T-helper 1 cell treated with Interleukin-12 subunit alpha and Interleukin-12 subunit beta and Interleukin-4 antibody, amounts not matched to agents 30 μg/mL and 1 μg/mL, for 36 hours (primary cell): ENCODE measurements around the gene STK10.

ENCODE experiments used
- H3K27ac Mint-ChIP-seq: one replicate; pipeline ENCODE4 v1.8.0; 2021; ENCODE audit warnings: mild to moderate bottlenecking, mixed read lengths
- H3K27me3 Mint-ChIP-seq: one replicate; pipeline ENCODE4 v1.8.0; 2021; ENCODE audit warnings: low read depth, mixed read lengths
- H3K36me3 Mint-ChIP-seq: one replicate; pipeline ENCODE4 v1.8.0; 2021; ENCODE audit warnings: low read depth, mixed read lengths
- H3K4me1 Mint-ChIP-seq: one replicate; pipeline ENCODE4 v1.8.0; 2021; ENCODE audit warnings: low read depth, mixed read lengths
- H3K4me3 Mint-ChIP-seq: one replicate; pipeline ENCODE4 v1.8.0; 2021; ENCODE audit warnings: mild to moderate bottlenecking, moderate library complexity, mixed read lengths
- H3K9me3 Mint-ChIP-seq: one replicate; pipeline ENCODE4 v1.8.0; 2021; ENCODE audit warnings: mixed read lengths

STK10 gene

DNA sequence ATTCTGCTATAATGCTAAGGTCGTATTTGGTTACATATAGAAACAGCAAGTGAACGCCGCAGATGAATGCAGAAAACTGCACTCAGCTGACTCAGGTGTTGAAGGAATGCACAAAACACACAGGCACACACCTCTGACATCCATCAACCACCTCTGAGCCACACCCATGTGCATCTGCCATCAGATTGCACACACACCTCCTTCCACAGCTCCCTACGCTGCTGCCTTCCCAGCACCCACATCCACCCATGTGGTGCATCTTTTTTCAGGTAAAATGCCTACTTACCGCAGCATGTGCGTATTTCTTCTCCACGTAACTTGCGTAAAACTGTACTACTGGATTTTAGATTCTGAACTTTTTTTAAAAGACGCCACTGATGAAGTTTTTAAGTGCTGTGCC lies 7.1 kb downstream of the STK10 start:
- Mint-ChIP-seq H3K27ac (peak overlapping the region; percentile 74), H3K4me1 (peaks cover 68% of the 10 kb centered on the region), H3K4me3 (peak overlapping the region; percentile 47), H3K27me3 (no peaks in the 10 kb centered on the region), H3K9me3 (no peaks in the 10 kb centered on the region), H3K36me3 (peaks cover 41% of the 10 kb centered on the region)

DNA sequence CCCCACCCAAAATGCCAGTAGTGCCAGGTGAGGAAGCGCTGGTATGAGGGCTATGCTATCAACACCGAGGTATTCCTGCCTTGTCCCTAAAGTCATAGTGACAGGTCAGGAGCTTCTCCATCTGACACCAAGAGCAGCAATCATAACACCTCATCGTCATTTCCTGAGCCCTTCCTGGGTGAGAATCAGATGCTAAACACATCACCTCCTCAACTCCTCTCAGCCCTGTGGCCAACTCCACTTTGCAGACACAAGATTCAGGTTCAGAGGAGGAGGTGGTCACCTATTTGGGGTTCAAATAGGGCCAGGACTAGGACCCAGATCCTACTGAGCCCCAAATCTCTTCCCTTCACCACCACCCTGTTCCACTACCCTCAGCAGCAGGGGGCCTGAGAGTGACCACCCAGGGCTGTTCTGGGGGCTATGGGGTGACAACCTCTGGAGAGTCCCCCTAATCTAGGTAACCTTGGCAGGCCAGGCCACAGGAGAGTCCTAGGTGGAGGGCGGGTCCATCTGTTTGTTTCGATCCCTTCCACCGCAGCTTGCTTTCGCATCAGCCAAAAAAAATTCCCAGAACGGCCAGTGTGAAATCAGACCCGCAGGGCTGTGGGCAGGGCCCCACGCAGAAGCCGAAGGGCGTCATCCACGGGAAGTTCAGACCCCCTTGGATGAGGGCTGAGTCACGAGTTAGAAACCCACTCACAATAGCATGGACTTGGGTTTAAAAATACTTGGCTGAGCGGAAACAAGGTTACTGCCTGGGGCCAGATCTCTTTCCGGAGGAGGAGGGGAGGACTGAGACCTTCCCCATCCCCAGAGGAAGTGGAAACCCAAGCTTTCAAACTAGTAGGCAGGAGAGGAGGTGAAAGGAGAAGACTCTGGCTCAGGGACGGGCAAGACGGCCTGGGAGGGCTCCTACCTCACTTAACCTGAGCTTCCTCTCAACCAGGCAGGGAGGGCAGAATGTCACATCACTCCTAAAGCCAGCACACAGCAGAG lies 8.7 kb downstream of the STK10 start:
- no peaks in the 10 kb centered on the region for H3K9me3 Mint-ChIP-seq
- H3K4me1 Mint-ChIP-seq: peaks cover 71% of the 10 kb centered on the region
- H3K36me3 Mint-ChIP-seq: peaks cover 30% of the 10 kb centered on the region
- no peaks in the 10 kb centered on the region for H3K27me3 Mint-ChIP-seq
- H3K4me3 Mint-ChIP-seq: peak overlapping the region; percentile 90
- H3K27ac Mint-ChIP-seq: peak overlapping the region; percentile 99

DNA sequence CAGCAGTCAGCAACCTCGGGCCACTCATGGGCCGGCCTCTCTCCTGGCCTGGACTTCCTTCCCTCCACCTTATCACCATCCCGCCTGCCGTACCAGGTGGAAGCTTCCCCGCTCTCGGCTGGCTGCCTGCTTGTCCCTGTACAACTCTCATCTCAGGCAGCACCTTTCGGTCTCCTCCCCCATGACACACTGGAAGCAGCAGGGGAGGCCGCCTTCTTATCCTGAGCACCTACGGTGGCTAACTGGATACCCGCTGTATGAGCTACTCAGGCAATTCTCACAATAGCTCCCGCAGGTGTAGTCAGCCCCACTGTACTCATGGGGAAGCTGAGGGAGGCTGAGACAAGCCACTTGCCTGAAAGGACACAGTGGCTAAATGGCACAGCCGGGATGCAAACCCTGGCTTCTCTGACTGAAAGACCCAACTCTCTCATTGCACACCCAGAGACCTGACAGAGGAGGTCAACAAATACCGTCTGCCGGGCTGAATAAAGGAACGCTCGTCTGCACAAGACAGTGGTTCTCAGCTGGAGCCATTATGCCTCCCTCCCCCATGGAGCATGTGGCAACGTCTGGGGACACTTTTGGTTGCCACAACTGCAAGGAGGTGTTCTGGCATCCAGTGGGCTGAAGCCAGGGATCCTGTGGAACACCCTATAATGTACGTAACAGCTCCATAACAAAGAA lies 9.6 kb downstream of the STK10 start:
- H3K27me3 Mint-ChIP-seq: no peaks in the 10 kb centered on the region
- peak overlapping the region; percentile 90 for H3K4me3 Mint-ChIP-seq
- H3K27ac Mint-ChIP-seq: peak overlapping the region; percentile 99
- peaks cover 36% of the 10 kb centered on the region for H3K36me3 Mint-ChIP-seq
- no peaks in the 10 kb centered on the region for H3K9me3 Mint-ChIP-seq
- H3K4me1 Mint-ChIP-seq: peaks cover 73% of the 10 kb centered on the region

DNA sequence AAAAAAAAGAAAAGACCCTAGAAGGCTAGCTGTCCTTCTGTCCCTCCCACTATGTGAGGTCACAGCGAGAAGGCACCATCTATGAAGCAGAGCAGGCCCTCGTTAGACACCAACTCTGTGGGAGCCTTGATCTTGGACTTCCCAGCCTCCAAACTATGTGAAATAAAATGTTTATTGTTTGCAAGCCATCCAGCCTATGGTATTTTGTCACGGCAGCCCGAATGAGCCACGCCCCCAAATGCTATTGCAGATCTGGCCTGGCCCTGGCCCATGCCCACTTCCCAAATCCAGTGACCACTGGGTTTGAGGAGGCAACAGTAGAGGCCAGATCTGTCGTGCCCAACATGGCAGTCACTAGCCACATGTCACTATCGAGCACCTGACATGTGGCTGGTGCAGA lies 10.8 kb downstream of the STK10 start:
- Mint-ChIP-seq H3K4me1 (peaks cover 74% of the 10 kb centered on the region), H3K4me3 (peak overlapping the region; percentile 90), H3K27ac (peak overlapping the region; percentile 99), H3K36me3 (peaks cover 36% of the 10 kb centered on the region), H3K27me3 (no peaks in the 10 kb centered on the region), H3K9me3 (no peaks in the 10 kb centered on the region)

DNA sequence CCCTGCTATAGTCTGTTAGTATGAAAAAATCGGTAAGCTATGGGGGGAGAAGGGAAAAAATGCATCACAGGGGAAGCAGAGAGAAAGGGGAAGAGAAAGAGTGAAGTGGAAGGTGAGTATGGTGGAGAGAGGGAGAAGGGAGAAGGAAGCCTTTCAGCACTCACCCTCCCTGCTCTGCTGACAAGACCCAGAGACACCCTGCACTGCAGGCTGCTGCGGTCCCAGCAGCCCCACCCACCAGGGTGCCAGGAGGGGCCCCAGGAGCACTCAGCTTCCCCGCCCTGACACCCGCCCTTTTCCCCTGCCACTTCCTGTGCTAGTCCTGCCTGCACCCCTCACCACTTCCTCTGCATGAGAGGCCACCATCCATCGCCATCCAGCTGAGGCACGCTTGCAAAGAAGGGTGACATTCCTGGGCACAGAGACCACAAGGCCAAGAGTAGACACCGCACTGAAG lies 12.7 kb downstream of the STK10 start:
- H3K27me3 Mint-ChIP-seq: no peaks in the 10 kb centered on the region
- H3K4me1 Mint-ChIP-seq: peaks cover 79% of the 10 kb centered on the region
- peaks cover 36% of the 10 kb centered on the region for H3K36me3 Mint-ChIP-seq
- no peaks in the 10 kb centered on the region for H3K9me3 Mint-ChIP-seq
- H3K27ac Mint-ChIP-seq: peak overlapping the region; percentile 91
- H3K4me3 Mint-ChIP-seq: peak overlapping the region; percentile 90

DNA sequence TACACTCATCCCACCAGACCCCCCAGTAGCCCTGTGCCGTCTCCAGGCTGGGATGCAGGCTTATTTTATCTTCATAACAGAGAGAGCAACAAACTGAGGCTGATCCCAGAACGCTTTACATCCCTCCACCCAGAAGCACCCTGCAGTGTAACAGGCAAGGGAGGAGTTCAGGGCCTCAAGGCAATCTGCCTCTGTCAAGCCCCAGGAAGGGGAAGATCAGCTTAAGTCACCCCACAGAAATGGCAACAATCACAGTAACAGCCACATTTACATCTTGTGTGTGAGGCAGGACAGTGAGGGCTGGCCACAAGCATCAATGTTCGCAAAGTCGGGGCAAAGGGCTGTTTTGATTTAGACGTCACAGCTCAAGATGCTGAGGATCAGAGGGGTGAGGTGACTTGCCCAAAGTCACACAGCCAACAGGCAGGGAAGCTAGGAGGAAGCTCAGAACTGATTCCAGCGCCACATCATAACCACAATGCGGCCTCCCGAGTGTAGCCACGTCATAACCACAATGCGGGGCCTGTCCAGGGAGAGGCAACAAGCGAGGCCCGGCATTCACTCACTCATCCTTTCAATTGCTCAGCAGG lies 14.4 kb downstream of the STK10 start:
- Mint-ChIP-seq H3K27me3 (no peaks in the 10 kb centered on the region), H3K36me3 (peaks cover 43% of the 10 kb centered on the region), H3K9me3 (no peaks in the 10 kb centered on the region), H3K27ac (peak overlapping the region; percentile 91), H3K4me1 (peaks cover 79% of the 10 kb centered on the region), H3K4me3 (peak overlapping the region; percentile 90)

DNA sequence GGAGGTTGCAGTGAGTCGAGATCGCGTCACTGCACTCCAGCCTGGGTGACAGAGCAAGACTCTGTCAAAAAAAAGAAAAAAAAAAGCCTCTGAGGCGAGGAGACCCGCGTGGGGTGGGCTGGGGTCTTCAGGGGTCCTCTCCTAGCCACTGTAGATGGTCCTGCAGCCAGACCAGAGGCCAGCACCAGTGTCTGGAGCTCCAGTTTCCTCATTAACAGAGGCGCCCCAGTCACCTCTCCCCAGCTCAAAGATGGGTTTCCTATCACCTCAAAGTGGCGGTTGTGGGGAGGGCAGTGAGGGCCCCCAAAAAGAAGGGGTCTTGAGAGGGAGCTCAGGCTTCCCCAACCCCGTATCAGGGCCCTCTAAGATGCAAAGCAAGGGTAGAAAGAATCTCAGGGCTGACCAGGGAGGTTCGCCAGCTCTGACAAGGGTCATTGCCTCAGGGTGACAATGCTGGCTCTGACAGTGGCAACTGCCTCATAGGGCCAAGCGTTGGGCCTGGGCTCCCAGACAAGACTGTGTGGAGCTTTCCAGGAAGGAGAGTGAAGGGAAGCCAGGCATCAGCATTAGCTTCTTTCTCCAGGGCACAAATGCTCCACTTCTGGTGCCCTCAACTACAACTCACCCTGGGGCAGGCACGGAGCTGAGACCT lies 15.0 kb downstream of the STK10 start:
- peak overlapping the region; percentile 91 for H3K27ac Mint-ChIP-seq
- H3K36me3 Mint-ChIP-seq: peaks cover 39% of the 10 kb centered on the region
- no peaks in the 10 kb centered on the region for H3K27me3 Mint-ChIP-seq
- H3K4me1 Mint-ChIP-seq: peaks cover 73% of the 10 kb centered on the region
- no peaks in the 10 kb centered on the region for H3K9me3 Mint-ChIP-seq
- H3K4me3 Mint-ChIP-seq: peak overlapping the region; percentile 90

DNA sequence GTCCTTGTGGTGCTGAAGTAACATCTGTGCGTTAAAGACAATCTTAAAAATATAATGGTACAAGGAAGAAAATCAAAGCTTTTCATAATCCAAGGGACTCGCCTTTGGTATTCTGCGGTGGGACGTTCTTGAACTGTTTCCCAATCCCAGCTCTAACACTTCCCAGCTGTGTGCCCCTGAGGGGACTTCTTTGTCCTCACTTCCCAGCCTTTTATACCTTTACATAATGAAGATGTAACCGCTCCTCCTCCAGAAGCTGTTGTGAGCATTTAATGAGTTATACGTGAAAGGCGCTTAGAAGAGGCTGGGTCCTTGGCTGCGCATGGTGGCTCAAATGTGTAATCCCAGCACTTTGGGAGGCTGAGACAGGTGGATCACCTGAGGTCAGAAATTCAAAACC lies 16.9 kb downstream of the STK10 start:
- no peak overlapping the region for H3K4me3 Mint-ChIP-seq
- no peak overlapping the region for H3K27ac Mint-ChIP-seq
- H3K9me3 Mint-ChIP-seq: no peaks in the 10 kb centered on the region
- no peaks in the 10 kb centered on the region for H3K27me3 Mint-ChIP-seq
- H3K36me3 Mint-ChIP-seq: peaks cover 32% of the 10 kb centered on the region
- H3K4me1 Mint-ChIP-seq: peaks cover 64% of the 10 kb centered on the region

DNA sequence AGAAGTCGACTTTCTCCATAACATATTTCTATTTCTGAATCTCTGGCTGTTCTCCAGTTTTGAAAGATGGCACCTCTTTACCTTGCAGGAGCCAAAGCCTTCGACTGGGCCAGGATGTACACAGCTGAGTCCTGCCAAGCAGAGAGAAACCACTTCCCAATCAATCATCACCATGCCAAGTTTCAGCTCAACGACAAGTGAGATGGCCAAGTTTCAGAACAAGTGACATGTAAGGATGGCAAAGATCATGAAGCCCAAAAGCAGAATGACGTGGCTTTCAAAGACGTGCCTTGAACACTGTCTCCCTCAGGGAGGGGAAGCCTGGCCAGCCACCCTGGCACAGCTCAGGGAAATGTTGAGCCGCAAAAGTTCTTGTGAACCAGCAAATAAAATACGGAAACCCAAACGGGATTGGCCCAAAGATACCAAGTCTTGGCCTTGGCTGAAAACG lies 17.7 kb downstream of the STK10 start:
- Mint-ChIP-seq H3K27ac (peak overlapping the region; percentile 43), H3K27me3 (no peaks in the 10 kb centered on the region), H3K4me3 (no peak overlapping the region), H3K36me3 (peaks cover 30% of the 10 kb centered on the region), H3K9me3 (no peaks in the 10 kb centered on the region), H3K4me1 (peaks cover 56% of the 10 kb centered on the region)

DNA sequence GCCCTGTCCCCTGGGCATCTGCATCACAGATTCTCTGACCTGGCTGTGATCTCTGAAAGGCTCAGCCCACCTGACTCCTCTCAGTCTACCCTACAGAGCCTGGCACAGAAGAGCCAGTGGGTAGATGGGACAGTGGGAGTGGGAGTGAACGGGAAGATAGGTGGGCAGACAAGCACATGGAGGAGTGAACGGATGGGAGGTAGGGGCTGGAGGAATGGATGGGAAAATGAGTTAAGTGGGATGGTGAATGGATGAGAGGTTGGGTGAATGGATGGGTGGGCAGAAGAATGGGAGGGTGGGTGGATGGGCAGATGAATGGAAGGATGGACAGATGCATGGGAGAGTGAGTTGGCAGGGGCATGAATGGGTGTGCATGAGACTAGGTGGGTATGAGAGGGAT lies 18.8 kb downstream of the STK10 start:
- no peak overlapping the region for H3K4me3 Mint-ChIP-seq
- no peaks in the 10 kb centered on the region for H3K9me3 Mint-ChIP-seq
- peak overlapping the region; percentile 20 for H3K27ac Mint-ChIP-seq

DNA sequence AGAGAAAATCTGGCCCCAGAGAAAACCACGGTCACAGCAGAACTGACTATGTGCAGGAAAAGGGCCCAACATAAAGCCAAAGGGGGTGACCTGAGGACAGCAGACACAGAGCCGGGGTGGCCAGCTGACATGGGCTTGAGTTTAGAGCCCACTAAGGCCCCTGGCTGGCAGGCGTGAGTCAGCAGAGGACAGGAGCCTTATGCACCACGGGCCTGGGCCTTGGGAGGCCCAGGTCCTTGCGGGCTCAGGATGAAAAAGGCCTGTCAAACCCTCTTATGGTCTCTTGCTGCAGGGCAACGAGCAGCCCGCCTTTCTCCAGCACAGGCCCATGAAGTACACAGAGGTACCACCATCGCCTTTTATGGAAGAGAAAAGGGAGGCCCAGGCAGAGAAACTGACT lies 19.7 kb downstream of the STK10 start:
- Mint-ChIP-seq H3K27me3 (no peaks in the 10 kb centered on the region), H3K4me3 (no peak overlapping the region), H3K27ac (no peak overlapping the region), H3K9me3 (no peaks in the 10 kb centered on the region), H3K4me1 (peaks cover 40% of the 10 kb centered on the region), H3K36me3 (peaks cover 23% of the 10 kb centered on the region)

More for the DNA sequence above, 18.8 kb downstream of the STK10 start:
- no peaks in the 10 kb centered on the region for H3K27me3 Mint-ChIP-seq
- peaks cover 30% of the 10 kb centered on the region for H3K36me3 Mint-ChIP-seq
- H3K4me1 Mint-ChIP-seq: peaks cover 46% of the 10 kb centered on the region

DNA sequence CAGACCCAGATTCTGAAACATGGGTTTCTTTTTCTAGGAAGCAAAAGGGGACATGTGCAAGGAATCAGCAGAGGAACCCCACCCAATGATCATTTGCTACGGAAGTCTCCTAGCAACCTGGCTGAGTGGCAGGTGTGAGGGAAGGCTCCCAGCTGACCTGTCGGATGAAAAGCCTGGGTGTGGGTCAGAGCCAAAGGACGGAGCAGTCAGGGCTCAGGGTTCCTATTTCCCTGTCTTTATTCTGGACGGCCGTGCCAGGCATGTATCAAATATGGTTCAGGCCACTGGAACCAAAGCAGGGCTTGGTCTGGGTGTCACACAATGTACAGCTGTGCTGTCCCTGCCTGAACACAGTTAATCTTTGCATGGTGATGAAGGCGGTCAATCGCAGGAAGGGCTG lies 20.1 kb downstream of the STK10 start:
- peaks cover 38% of the 10 kb centered on the region for H3K4me1 Mint-ChIP-seq
- H3K9me3 Mint-ChIP-seq: no peaks in the 10 kb centered on the region
- peaks cover 21% of the 10 kb centered on the region for H3K36me3 Mint-ChIP-seq
- H3K27me3 Mint-ChIP-seq: no peaks in the 10 kb centered on the region
- no peak overlapping the region for H3K27ac Mint-ChIP-seq
- H3K4me3 Mint-ChIP-seq: no peak overlapping the region

DNA sequence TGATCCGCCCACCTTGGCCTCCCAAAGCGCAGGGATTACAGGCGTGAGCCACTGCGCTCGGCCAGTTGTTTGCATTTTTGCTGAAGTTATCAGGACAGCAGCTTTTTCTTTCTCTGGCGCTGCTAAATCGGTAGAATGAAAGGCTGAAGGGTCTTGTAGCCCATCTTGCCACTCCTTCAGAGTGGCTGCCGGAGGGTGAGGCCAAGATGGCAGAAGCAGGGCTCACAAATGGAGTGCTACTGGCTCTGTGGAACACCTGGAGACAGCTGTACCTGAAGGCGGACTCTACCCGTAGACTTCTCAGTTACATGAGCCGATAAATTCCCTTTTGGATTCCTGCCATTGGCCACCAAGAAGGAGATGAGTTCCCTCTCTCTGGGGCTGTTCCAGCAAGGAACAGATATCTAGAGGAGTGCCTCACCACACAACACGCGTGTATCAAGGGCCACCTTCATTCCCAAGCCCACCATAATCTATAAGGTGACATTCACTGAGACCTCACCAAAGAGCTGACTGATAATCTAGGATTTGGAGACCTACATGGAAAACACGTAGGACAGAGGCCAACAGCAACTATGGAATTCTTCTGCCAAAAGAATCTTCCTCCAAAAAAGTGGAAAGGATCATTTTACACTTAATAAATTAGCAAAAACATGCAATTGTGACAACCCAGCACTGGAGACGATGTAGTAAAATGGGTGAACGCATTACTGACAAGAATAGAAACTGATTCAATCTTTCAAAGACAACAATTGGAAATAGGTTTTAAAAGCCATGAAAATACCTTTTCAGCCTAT lies 21.8 kb downstream of the STK10 start:
- Mint-ChIP-seq H3K27ac (no peak overlapping the region), H3K4me1 (peaks cover 38% of the 10 kb centered on the region)

More for the DNA sequence above, 21.8 kb downstream of the STK10 start:
- Mint-ChIP-seq H3K27me3 (no peaks in the 10 kb centered on the region), H3K9me3 (no peaks in the 10 kb centered on the region), H3K36me3 (peaks cover 15% of the 10 kb centered on the region), H3K4me3 (no peak overlapping the region)
